Vagina (tissue), 2 donors: Measurements from ENCODE around the gene MGAM2. TPM values are rescaled to one million over a fixed set of nuclear protein-coding genes. Genes with fewer than 3 reads are reported as not detected.

Experiments used
- DNase-seq, 2 donors: peaks; one replicate each; pipeline ENCODE4 v3.0.0-alpha.2; 2017; ENCODE audit errors: extremely low spot score in 2 of 2
- H3K27ac ChIP-seq: fragments of 200-600 bp; sonication (generic); one replicate; pipeline ENCODE4 v1.5.1; 2019
- H3K27me3 ChIP-seq: fragments of 200-600 bp; sonication (generic); one replicate; pipeline ENCODE4 v1.5.1; 2019
- H3K36me3 ChIP-seq, 2 donors: fragments of 200-600 bp; sonication (generic); one replicate each; pipeline ENCODE4 v1.5.1; 2017 to 2019
- H3K4me1 ChIP-seq: fragments of 200-600 bp; sonication (generic); one replicate; pipeline ENCODE4 v1.5.1; 2019
- H3K4me3 ChIP-seq, 2 donors: fragments of 200-600 bp; sonication (generic); 1 replicate in 1 of 2; 2 replicates in 1 of 2; pipeline ENCODE4 v1.5.1; 2016 to 2019
- H3K9me3 ChIP-seq: fragments of 200-600 bp; sonication (generic); one replicate; pipeline ENCODE4 v1.5.1; 2019
- POLR2A ChIP-seq, 2 donors: fragments of 450-650 bp; IDR thresholded peaks; one replicate each; pipeline ENCODE4 v1.6.1; 2017; ENCODE audit warnings: antibody characterized with exemption in 2 of 2, mild to moderate bottlenecking in 2 of 2, moderate library complexity in 2 of 2
- POLR2AphosphoS5 ChIP-seq, 2 donors: sonication (generic); formaldehyde crosslinking; IDR thresholded peaks; one replicate each; pipeline ENCODE4 v1.9.0; 2017; ENCODE audit warnings: antibody characterized with exemption in 2 of 2, mild to moderate bottlenecking in 2 of 2, low read depth in 1 of 2; ENCODE audit not compliant: insufficient read depth in 1 of 2
- intact Hi-C: fragments of 100-400 bp; cut with DNase I; formaldehyde crosslinking; loops from one replicate; pipeline ENCODE4 v1.15.1; 2023
- total RNA-seq: library from RNA; depleted of rRNA; stranded (reverse); fragments of >200 nt; gene quantifications from one replicate; pipeline ENCODE4 v1.2.3, GENCODE V29; 2016
- TF ChIP-seq, protein P1 (sequence below), 3 experiments: fragments of 450-650 bp in 2 of 3; fragments of 200-600 bp in 1 of 3; sonication (generic) in 1 of 3; IDR thresholded peaks; one replicate each; pipeline ENCODE4 v1.5.1; 2017 to 2019; ENCODE audit warnings: antibody characterized with exemption in 3 of 3, mild to moderate bottlenecking in 2 of 3, moderate library complexity in 2 of 3

The MGAM2 gene
- total RNA-seq, 1 donor from 2014 or later: not detected

DNA sequence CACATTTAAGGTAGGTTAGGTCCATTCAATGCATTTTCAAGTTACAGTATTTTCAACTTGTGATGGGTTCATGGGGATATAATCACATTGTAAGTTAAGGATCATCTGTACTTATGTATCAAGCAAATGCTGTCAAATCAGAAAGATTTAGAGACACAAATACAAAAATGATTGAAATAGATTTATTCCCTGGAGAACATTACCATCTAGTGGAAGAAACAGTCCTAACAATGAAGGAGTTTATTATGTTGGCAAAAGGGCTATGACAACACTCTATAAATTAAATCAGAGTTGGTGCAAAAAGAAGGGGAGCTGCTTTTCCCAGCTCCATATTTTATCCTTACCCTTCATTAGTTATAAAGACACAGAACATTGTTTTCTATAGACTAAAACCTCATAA lies 77.3 kb downstream of the MGAM2 start:
- intact Hi-C loops: no loop called here
- no peak overlapping the region for H3K27ac ChIP-seq
- H3K9me3 ChIP-seq: peaks cover 2% of the 10 kb centered on the region
- no peak for DNase-seq
- no peak overlapping the region for H3K4me3 ChIP-seq
- TF ChIP-seq POLR2AphosphoS5 (IDR thresholded peaks at IDR 0.05; ENCODE audit: insufficient read depth in 1 of 2, low read depth in 1 of 2): no peak
- TF ChIP-seq, protein P1, sequence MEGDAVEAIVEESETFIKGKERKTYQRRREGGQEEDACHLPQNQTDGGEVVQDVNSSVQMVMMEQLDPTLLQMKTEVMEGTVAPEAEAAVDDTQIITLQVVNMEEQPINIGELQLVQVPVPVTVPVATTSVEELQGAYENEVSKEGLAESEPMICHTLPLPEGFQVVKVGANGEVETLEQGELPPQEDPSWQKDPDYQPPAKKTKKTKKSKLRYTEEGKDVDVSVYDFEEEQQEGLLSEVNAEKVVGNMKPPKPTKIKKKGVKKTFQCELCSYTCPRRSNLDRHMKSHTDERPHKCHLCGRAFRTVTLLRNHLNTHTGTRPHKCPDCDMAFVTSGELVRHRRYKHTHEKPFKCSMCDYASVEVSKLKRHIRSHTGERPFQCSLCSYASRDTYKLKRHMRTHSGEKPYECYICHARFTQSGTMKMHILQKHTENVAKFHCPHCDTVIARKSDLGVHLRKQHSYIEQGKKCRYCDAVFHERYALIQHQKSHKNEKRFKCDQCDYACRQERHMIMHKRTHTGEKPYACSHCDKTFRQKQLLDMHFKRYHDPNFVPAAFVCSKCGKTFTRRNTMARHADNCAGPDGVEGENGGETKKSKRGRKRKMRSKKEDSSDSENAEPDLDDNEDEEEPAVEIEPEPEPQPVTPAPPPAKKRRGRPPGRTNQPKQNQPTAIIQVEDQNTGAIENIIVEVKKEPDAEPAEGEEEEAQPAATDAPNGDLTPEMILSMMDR (IDR thresholded peaks at IDR 0.05): no peak
- no peak for TF ChIP-seq POLR2A (IDR thresholded peaks at IDR 0.05)
- H3K27me3 ChIP-seq: no peaks in the 10 kb centered on the region
- H3K36me3 ChIP-seq: no peaks in the 10 kb centered on the region
- H3K4me1 ChIP-seq: no peaks in the 10 kb centered on the region

DNA sequence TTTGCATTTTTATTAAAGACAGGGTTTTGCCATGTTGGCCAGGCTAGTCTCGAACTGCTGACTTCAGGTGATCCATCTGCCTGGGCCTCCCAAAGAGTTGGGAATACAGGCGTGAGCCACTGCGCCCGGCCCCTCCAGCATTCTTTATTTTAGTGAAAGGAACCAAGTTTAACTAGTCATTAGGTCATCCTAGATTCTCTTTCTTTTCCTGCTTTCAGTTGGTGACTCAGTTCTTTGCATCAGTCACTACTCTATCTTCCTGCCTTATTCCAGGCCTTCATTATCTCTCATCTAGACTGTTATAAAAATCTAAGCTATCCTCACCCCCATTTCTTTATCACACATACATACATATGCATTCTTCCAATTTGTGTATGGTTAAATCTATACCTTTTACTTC lies 82.7 kb downstream of the MGAM2 start:
- Histone ChIP-seq H3K27me3 (no peaks in the 10 kb centered on the region), H3K9me3 (peaks cover 2% of the 10 kb centered on the region), H3K36me3 (no peaks in the 10 kb centered on the region), H3K27ac (no peak overlapping the region), H3K4me3 (no peak overlapping the region), H3K4me1 (no peaks in the 10 kb centered on the region)
- no peak for DNase-seq
- TF ChIP-seq POLR2A (IDR thresholded peaks at IDR 0.05): no peak
- no peak for TF ChIP-seq POLR2AphosphoS5 (IDR thresholded peaks at IDR 0.05; ENCODE audit: insufficient read depth in 1 of 2, low read depth in 1 of 2)
- TF ChIP-seq, protein P1 (IDR thresholded peaks at IDR 0.05): no peak
- intact Hi-C loops: no loop called here

DNA sequence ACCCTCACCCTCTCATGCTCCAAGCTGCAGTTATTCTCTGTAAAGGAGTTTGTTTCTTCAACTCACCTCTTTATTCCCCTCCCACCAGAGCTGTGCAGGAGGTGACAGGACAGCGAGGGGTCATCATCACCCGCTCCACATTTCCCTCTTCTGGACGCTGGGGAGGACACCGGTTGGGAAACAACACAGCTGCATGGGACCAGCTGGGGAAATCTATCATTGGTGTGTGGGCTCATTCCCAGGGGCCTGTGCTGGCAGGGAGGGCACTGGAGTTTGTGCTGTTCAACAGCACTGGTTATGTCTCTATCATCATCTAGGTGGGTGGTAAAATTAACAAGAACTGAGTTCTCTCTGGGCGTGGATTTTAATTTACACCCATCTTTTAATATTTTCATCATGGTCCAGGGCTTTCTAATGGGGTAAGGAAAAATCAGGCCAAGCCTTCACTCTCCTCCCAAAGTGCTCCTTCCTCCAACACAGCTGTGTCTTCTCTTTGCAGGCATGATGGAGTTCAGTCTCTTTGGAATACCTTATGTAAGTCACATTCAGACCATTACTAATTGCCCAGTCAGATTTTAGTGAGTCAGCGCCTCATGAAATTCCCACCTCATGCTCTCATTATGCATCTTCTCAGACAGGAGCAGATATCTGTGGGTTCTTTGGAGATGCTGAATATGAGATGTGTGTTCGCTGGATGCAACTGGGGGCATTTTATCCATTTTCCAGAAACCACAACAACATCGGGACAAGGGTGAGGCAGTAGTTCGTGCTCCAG lies 84.7 kb downstream of the MGAM2 start:
- Histone ChIP-seq H3K4me3 (no peak overlapping the region), H3K36me3 (no peaks in the 10 kb centered on the region), H3K4me1 (no peaks in the 10 kb centered on the region), H3K27ac (no peak overlapping the region), H3K27me3 (no peaks in the 10 kb centered on the region), H3K9me3 (no peaks in the 10 kb centered on the region)
- intact Hi-C loops: no loop called here
- DNase-seq: no peak
- no peak for TF ChIP-seq POLR2AphosphoS5 (IDR thresholded peaks at IDR 0.05; ENCODE audit: insufficient read depth in 1 of 2, low read depth in 1 of 2)
- no peak for TF ChIP-seq POLR2A (IDR thresholded peaks at IDR 0.05)
- TF ChIP-seq, protein P1 (IDR thresholded peaks at IDR 0.05): no peak

DNA sequence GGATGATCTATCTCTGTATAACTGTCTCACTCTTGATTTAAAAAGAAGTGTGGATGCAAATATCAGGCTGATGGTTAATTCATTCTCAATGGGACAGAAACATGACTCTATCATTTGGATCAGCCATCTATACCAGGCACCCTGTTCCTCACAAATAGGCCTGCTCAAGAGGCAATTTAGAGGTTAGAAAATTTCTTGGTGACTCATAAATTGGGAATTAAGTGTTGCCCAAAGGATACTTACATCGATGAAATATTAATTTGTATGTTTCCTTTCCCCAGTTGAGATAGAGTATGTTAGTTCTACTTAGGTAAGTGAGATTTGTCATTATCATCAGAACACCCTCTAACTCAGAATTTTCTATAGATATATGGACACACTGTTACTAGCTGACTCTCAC lies 88.7 kb downstream of the MGAM2 start:
- Histone ChIP-seq H3K4me3 (no peak overlapping the region), H3K9me3 (no peaks in the 10 kb centered on the region), H3K27me3 (no peaks in the 10 kb centered on the region), H3K4me1 (no peaks in the 10 kb centered on the region), H3K36me3 (no peaks in the 10 kb centered on the region), H3K27ac (no peak overlapping the region)
- TF ChIP-seq, protein P1 (IDR thresholded peaks at IDR 0.05): no peak
- TF ChIP-seq POLR2A (IDR thresholded peaks at IDR 0.05) (no peak), POLR2AphosphoS5 (IDR thresholded peaks at IDR 0.05; ENCODE audit: insufficient read depth in 1 of 2, low read depth in 1 of 2) (no peak)
- DNase-seq: no peak
- intact Hi-C loops: no loop called here

DNA sequence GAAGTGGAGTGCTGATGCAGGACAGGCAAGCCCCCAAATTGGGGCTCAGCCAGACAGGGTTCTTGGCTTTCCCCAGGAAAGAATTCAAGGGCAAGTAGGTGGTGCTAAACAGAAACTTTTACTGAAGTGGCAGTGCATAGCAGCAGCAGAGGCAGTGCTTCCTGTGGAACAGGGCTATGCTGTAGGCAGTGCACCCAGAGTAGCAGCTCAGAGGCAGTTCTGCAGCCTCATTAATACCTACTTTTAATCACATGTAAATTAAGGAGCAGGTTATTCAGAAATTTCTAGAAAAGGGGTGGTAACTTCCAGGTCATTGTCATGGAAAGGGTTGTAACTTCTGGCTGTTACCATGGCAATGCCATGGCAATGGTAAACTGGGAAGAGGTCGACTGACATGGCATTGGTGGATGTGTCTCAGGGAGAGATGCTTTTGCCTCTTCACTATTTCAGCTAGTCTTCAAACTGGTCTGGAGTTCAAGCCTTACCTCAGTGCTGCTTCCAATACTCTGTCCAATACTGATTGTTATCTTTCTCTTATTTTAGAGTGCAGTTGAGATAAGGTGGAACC lies 117.1 kb downstream of the MGAM2 start:
- no peaks in the 10 kb centered on the region for H3K9me3 ChIP-seq
- TF ChIP-seq, protein P1 (IDR thresholded peaks at IDR 0.05): no peak
- TF ChIP-seq POLR2AphosphoS5 (IDR thresholded peaks at IDR 0.05; ENCODE audit: insufficient read depth in 1 of 2, low read depth in 1 of 2): no peak
- TF ChIP-seq POLR2A (IDR thresholded peaks at IDR 0.05): no peak
- DNase-seq: no peak
- intact Hi-C loops: no loop called here
- H3K36me3 ChIP-seq: no peaks in the 10 kb centered on the region
- H3K27me3 ChIP-seq: no peaks in the 10 kb centered on the region
- H3K27ac ChIP-seq: no peak overlapping the region
- H3K4me1 ChIP-seq: no peaks in the 10 kb centered on the region
- no peak overlapping the region for H3K4me3 ChIP-seq
